ENCODE measurements around the gene CMSS1.

Gene CMSS1

GRCh38 chr3:99921377-99921695, 103.7 kb downstream of the CMSS1 start:
- no peak for TF ChIP-seq CTCF (IDR thresholded peaks at IDR 0.05; ENCODE audit: unreplicated experiment in 3 of 3)
- H3K27me3 Mint-ChIP-seq (ENCODE audit: low read depth) = no peaks in the 10 kb centered on the region
- no peak overlapping the region for H3K4me3 Mint-ChIP-seq
- peaks cover 17% of the 10 kb centered on the region for H3K4me1 Mint-ChIP-seq
- H3K27ac Mint-ChIP-seq = peak overlapping the region in 2 of 3 experiments; percentile 56 to 74
- H3K9me3 Mint-ChIP-seq = no peaks in the 10 kb centered on the region
- H3K36me3 Mint-ChIP-seq (ENCODE audit: low read depth) = peaks cover 4% of the 10 kb centered on the region

- no peaks in the 10 kb centered on the region for H3K9me3 Mint-ChIP-seq
- no peaks in the 10 kb centered on the region for H3K27me3 Mint-ChIP-seq (ENCODE audit: low read depth)
- peaks cover 17% of the 10 kb centered on the region for H3K4me1 Mint-ChIP-seq
- peak overlapping the region in 2 of 3 experiments; percentile 23 to 47 for H3K27ac Mint-ChIP-seq
- H3K36me3 Mint-ChIP-seq (ENCODE audit: low read depth) = peaks cover 4% of the 10 kb centered on the region
- TF ChIP-seq CTCF (IDR thresholded peaks at IDR 0.05; ENCODE audit: unreplicated experiment in 3 of 3) = no peak
- H3K4me3 Mint-ChIP-seq = no peak overlapping the region
These were observed 104.3 kb downstream of the CMSS1 start for GRCh38 chr3:99921986-99922385.

- H3K27me3 Mint-ChIP-seq (ENCODE audit: low read depth) = no peaks in the 10 kb centered on the region
- H3K9me3 Mint-ChIP-seq = no peaks in the 10 kb centered on the region
- H3K27ac Mint-ChIP-seq = no peak overlapping the region
- no peak for TF ChIP-seq CTCF (IDR thresholded peaks at IDR 0.05; ENCODE audit: unreplicated experiment in 3 of 3)
- H3K4me3 Mint-ChIP-seq = no peak overlapping the region
- peaks cover 29% of the 10 kb centered on the region for H3K4me1 Mint-ChIP-seq
- peaks cover 4% of the 10 kb centered on the region for H3K36me3 Mint-ChIP-seq (ENCODE audit: low read depth)
These were observed 106.2 kb downstream of the CMSS1 start for GRCh38 chr3:99923873-99924272.

GRCh38 chr3:99925584-99926230, 108.0 kb downstream of the CMSS1 start:
- Mint-ChIP-seq H3K27me3 (ENCODE audit: low read depth) (no peaks in the 10 kb centered on the region), H3K36me3 (ENCODE audit: low read depth) (peaks cover 4% of the 10 kb centered on the region), H3K4me1 (peaks cover 30% of the 10 kb centered on the region), H3K4me3 (no peak overlapping the region), H3K9me3 (no peaks in the 10 kb centered on the region), H3K27ac (no peak overlapping the region)
- no peak for TF ChIP-seq CTCF (IDR thresholded peaks at IDR 0.05; ENCODE audit: unreplicated experiment in 3 of 3)

GRCh38 chr3:99927671-99928457, 110.2 kb downstream of the CMSS1 start:
- H3K4me3 Mint-ChIP-seq = no peak overlapping the region
- peaks cover 25% of the 10 kb centered on the region for H3K4me1 Mint-ChIP-seq
- H3K27me3 Mint-ChIP-seq (ENCODE audit: low read depth) = no peaks in the 10 kb centered on the region
- H3K27ac Mint-ChIP-seq = peak overlapping the region in 2 of 3 experiments; percentile 2 to 22
- TF ChIP-seq CTCF (IDR thresholded peaks at IDR 0.05; ENCODE audit: unreplicated experiment in 3 of 3) = no peak
- no peaks in the 10 kb centered on the region for H3K9me3 Mint-ChIP-seq
- peaks cover 4% of the 10 kb centered on the region for H3K36me3 Mint-ChIP-seq (ENCODE audit: low read depth)

Data from nephron (organoid).